Keratinocyte (primary cell): ENCODE measurements around the gene SLC49A4. TPM values are rescaled to one million over a fixed set of nuclear protein-coding genes. Genes with fewer than 3 reads are reported as not detected.

Source experiments
- DNase-seq: peaks from one replicate; pipeline ENCODE4 v3.0.0-alpha.2; 2011; ENCODE audit warnings: low read depth, missing footprints, low spot score
- FAIRE-seq: peaks from 2 replicates; lab custom pipeline; 2011; peaks lifted over from hg19 to GRCh38; lab: Jason Lieb, UNC
- H2AFZ ChIP-seq: 2 replicates; pipeline ENCODE4 v1.6.0; 2012; ENCODE audit warnings: low read length, control low read depth, inconsistent platforms; ENCODE audit not compliant: control insufficient read depth
- H3K27ac ChIP-seq: 2 replicates; pipeline ENCODE4 v1.5.1; 2011; ENCODE audit warnings: low read length; ENCODE audit not compliant: control insufficient read depth, insufficient read depth
- H3K27me3 ChIP-seq: 3 replicates; pipeline ENCODE4 v1.6.0; 2011; ENCODE audit warnings: low read length; ENCODE audit not compliant: control insufficient read depth, insufficient read depth; ENCODE audit errors: extremely low read depth
- H3K36me3 ChIP-seq, 2 experiments: 2 replicates in 1 of 2; 3 replicates in 1 of 2; pipeline ENCODE4 v1.5.1; 2011; ENCODE audit warnings: low read length in 2 of 2, mild to moderate bottlenecking in 1 of 2; ENCODE audit not compliant: control insufficient read depth in 2 of 2, insufficient read depth in 2 of 2; ENCODE audit errors: extremely low read depth in 1 of 2
- H3K4me1 ChIP-seq: 3 replicates; pipeline ENCODE4 v1.5.1; 2011; ENCODE audit warnings: low read length; ENCODE audit not compliant: control insufficient read depth, insufficient read depth; ENCODE audit errors: extremely low read depth
- H3K4me2 ChIP-seq: 3 replicates; pipeline ENCODE4 v1.6.0; 2011; ENCODE audit warnings: low read depth, low read length; ENCODE audit not compliant: control insufficient read depth, insufficient read depth; ENCODE audit errors: extremely low read depth
- H3K4me3 ChIP-seq, 3 experiments: fragments of 200-600 bp in 1 of 3; sonication (generic) in 1 of 3; 2 replicates in 2 of 3; 3 replicates in 1 of 3; pipeline ENCODE4 v1.5.1; 2011 to 2016; ENCODE audit warnings: low read length in 3 of 3, mild to moderate bottlenecking in 3 of 3, control low read depth in 2 of 3, inconsistent platforms in 1 of 3, low read depth in 1 of 3, mixed read lengths in 1 of 3, mixed run types in 1 of 3, moderate library complexity in 1 of 3; ENCODE audit not compliant: control insufficient read depth in 2 of 3, insufficient read depth in 2 of 3; ENCODE audit errors: extremely low read depth in 1 of 3
- H3K79me2 ChIP-seq: 2 replicates; pipeline ENCODE4 v1.6.0; 2012; ENCODE audit warnings: low read length; ENCODE audit not compliant: control insufficient read depth, insufficient read depth
- H3K9ac ChIP-seq: 3 replicates; pipeline ENCODE4 v1.6.0; 2011; ENCODE audit warnings: low read length; ENCODE audit not compliant: control insufficient read depth, insufficient read depth; ENCODE audit errors: extremely low read depth
- H3K9me1 ChIP-seq: 3 replicates; pipeline ENCODE4 v1.6.0; 2011; ENCODE audit warnings: low read length; ENCODE audit not compliant: control insufficient read depth, insufficient read depth; ENCODE audit errors: extremely low read depth
- H3K9me3 ChIP-seq: 2 replicates; pipeline ENCODE4 v1.5.1; 2012; ENCODE audit warnings: low read depth, low read length; ENCODE audit not compliant: control insufficient read depth
- H4K20me1 ChIP-seq: 3 replicates; pipeline ENCODE4 v1.6.0; 2011; ENCODE audit warnings: low read length; ENCODE audit not compliant: control insufficient read depth, insufficient read depth; ENCODE audit errors: extremely low read depth
- CTCF ChIP-seq, 3 experiments: IDR thresholded peaks in 1 of 3; conservative IDR thresholded peaks in 1 of 3; optimal IDR thresholded peaks in 1 of 3; 2 replicates in 2 of 3; 3 replicates in 1 of 3; pipeline versions ENCODE3 to v1.5.1; 2011; ENCODE audit warnings: low read length in 3 of 3, mild to moderate bottlenecking in 3 of 3, moderate library complexity in 2 of 3, control low read depth in 1 of 3, inconsistent platforms in 1 of 3; ENCODE audit not compliant: insufficient read depth in 2 of 3; ENCODE audit errors: extremely low read depth in 1 of 3
- EZH2 ChIP-seq: IDR thresholded peaks from one replicate; pipeline ENCODE4 v1.6.1; 2012; ENCODE audit warnings: inconsistent platforms, mild to moderate bottlenecking, low read length, moderate library complexity
- dilution Hi-C: fragments of 300-500 bp; cut with MboI; formaldehyde crosslinking; loops from one replicate; pipeline ENCODE4 v1.7.0; 2020; ENCODE audit warnings: low sequenced_read_pairs; ENCODE audit not compliant: extremely low pct_ligation_motif_present
- polyA plus RNA-seq, 5 experiments: library from polyadenylated mRNA; depleted of rRNA in 3 of 5; stranded (reverse) in 3 of 5; stranded (forward) in 1 of 5; unstranded in 1 of 5; fragments of >200 nt; gene quantifications; 1 replicate in 1 of 5; 2 replicates in 3 of 5; 3 replicates in 1 of 5; pipeline versions ENCODE4 v1.2.1 to v1.2.3, GENCODE V29; 2011 to 2012; ENCODE audit warnings: missing spikeins in 2 of 5, low read depth in 1 of 5, low replicate concordance in 1 of 5

Gene SLC49A4
- polyA plus RNA-seq, 1 donor (not counting 4 experiments of a cell fraction or from before 2014, with no cell fraction given): 18.2 TPM

DNA sequence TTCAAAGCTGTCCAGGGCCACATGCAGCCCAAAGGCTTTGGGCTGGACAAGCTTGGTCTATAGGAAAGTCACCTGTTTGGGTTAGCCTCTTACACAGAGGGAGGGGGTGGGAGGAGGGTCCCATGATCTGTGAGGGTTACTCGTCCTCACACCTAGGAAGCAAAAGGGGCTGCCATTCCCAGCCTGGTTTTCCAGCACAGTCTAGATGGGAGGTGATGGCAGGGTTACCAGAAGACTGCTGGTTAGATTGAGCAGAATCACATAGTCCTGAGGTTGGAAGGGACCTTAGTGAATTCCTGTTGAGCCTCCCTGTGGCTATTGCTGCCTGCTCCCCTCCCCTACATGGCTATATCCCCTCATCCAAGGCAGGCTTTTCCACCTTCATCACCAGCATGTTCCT lies 130.9 kb downstream of the SLC49A4 start:
- Histone ChIP-seq H3K9me3 (no peaks in the 10 kb centered on the region), H3K27ac (no peak overlapping the region), H3K4me1 (peaks cover 20% of the 10 kb centered on the region), H3K4me3 (no peak overlapping the region), H3K36me3 (no peaks in the 10 kb centered on the region), H3K27me3 (peaks cover 27% of the 10 kb centered on the region), H4K20me1 (no peaks in the 10 kb centered on the region), H3K4me2 (no peak overlapping the region), H3K79me2 (no peaks in the 10 kb centered on the region), H3K9me1 (no peaks in the 10 kb centered on the region), H2AFZ (no peak overlapping the region), H3K9ac (no peak overlapping the region)
- dilution Hi-C loops: no loop called here
- DNase-seq (no peak), FAIRE-seq (no peak)
- TF ChIP-seq CTCF (optimal IDR thresholded peaks at IDR 0.05 in 1 of 3, IDR thresholded peaks at IDR 0.05 in 1 of 3, conservative IDR thresholded peaks at IDR 0.05 in 1 of 3; ENCODE audit: extremely low read depth in 1 of 3, insufficient read depth in 2 of 3, low read length in 3 of 3) (no peak), EZH2 (no peak)

DNA sequence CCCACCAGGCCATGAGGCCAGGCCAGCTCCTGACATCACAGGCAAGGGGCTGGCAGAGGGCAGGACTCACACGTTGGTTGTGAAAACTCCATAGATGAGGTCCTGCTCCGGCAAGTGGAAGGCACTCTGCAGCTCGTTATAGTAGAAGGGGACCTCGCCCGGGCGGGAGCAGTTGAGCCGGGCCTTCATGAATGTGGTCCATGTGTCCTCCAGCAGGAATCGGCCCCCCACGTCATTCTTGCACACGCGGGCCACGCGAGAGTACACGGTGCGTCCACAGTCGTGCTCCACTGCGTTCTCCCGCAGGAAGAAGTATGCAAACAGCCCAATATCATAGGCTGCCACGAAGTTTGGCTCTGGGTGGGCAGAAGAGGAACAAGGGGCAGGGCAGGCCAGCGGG lies 131.5 kb downstream of the SLC49A4 start:
- H3K9me3 ChIP-seq: no peaks in the 10 kb centered on the region
- H3K27ac ChIP-seq: no peak overlapping the region
- no peak overlapping the region for H3K4me2 ChIP-seq
- DNase-seq: no peak
- peaks cover 24% of the 10 kb centered on the region for H3K4me1 ChIP-seq
- dilution Hi-C loops: no loop called here
- H4K20me1 ChIP-seq: no peaks in the 10 kb centered on the region
- H3K79me2 ChIP-seq: no peaks in the 10 kb centered on the region
- no peak overlapping the region for H2AFZ ChIP-seq
- no peak overlapping the region for H3K9ac ChIP-seq
- no peaks in the 10 kb centered on the region for H3K36me3 ChIP-seq
- FAIRE-seq: no peak
- H3K27me3 ChIP-seq: peaks cover 22% of the 10 kb centered on the region
- H3K9me1 ChIP-seq: no peaks in the 10 kb centered on the region
- H3K4me3 ChIP-seq: no peak overlapping the region
- TF ChIP-seq CTCF (optimal IDR thresholded peaks at IDR 0.05 in 1 of 3, IDR thresholded peaks at IDR 0.05 in 1 of 3, conservative IDR thresholded peaks at IDR 0.05 in 1 of 3; ENCODE audit: extremely low read depth in 1 of 3, insufficient read depth in 2 of 3, low read length in 3 of 3): no peak
- TF ChIP-seq EZH2: no peak
